ENCODE data around the gene BZW2. TPM values are rescaled to one million over a fixed set of nuclear protein-coding genes. Genes with fewer than 3 reads are reported as not detected.

BZW2 gene
- total RNA-seq, 1 donor from 2014 or later, result 61.4 TPM

GRCh38 chr7:16647435-16647960 is 1.5 kb downstream of the BZW2 start:
- no peak for DNase-seq (ENCODE audit: extremely low spot score in 2 of 2)
- no peaks in the 10 kb centered on the region for H3K9me3 ChIP-seq
- no peaks in the 10 kb centered on the region for H3K36me3 ChIP-seq
- H3K27me3 ChIP-seq, result no peaks in the 10 kb centered on the region
- peak overlapping the region; percentile 93 for H3K27ac ChIP-seq
- peak overlapping the region; percentile 71 to 95 for H3K4me3 ChIP-seq
- intact Hi-C loops (cut with DNase I), result no loop called here
- TF ChIP-seq POLR2AphosphoS5 (IDR thresholded peaks at IDR 0.05; ENCODE audit: insufficient read depth in 1 of 2, low read depth in 1 of 2) (no peak), POLR2A (IDR thresholded peaks at IDR 0.05) (no peak), CTCF (IDR thresholded peaks at IDR 0.05) (no peak)
- peaks cover 73% of the 10 kb centered on the region for H3K4me1 ChIP-seq

GRCh38 chr7:16648551-16648950 is 2.6 kb downstream of the BZW2 start:
- no peak overlapping the region for H3K4me3 ChIP-seq
- no peak overlapping the region for H3K27ac ChIP-seq
- no peaks in the 10 kb centered on the region for H3K36me3 ChIP-seq
- intact Hi-C loops (cut with DNase I), result no loop called here
- TF ChIP-seq CTCF (IDR thresholded peaks at IDR 0.05) (no peak), POLR2AphosphoS5 (IDR thresholded peaks at IDR 0.05; ENCODE audit: insufficient read depth in 1 of 2, low read depth in 1 of 2) (no peak), POLR2A (IDR thresholded peaks at IDR 0.05) (no peak)
- no peaks in the 10 kb centered on the region for H3K27me3 ChIP-seq
- DNase-seq (ENCODE audit: extremely low spot score in 2 of 2), result no peak
- peaks cover 73% of the 10 kb centered on the region for H3K4me1 ChIP-seq
- H3K9me3 ChIP-seq, result no peaks in the 10 kb centered on the region

DNA sequence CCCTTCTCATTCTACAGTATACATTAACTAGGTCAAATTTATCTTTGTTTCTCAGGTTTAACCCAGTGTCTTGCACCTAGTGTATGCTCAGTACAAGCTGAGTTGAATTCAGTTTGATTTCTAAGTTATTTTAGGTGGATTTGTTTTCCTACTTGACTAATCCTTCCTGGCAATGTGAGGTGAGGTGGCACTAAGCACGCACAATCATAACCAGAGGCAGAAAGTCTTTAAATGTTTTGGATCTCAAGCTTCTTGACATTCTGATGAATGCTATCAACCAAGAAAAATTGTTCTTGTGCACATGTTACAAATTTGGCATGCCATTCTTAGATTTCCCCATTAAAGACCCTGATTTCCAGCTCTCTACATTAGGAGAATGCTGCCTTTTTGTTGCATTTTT is 3.2 kb downstream of the BZW2 start:
- TF ChIP-seq POLR2AphosphoS5 (IDR thresholded peaks at IDR 0.05; ENCODE audit: insufficient read depth in 1 of 2, low read depth in 1 of 2), result no peak
- TF ChIP-seq POLR2A (IDR thresholded peaks at IDR 0.05), result no peak
- no peak for TF ChIP-seq CTCF (IDR thresholded peaks at IDR 0.05)
- Histone ChIP-seq H3K9me3 (no peaks in the 10 kb centered on the region), H3K4me1 (peaks cover 67% of the 10 kb centered on the region), H3K4me3 (no peak overlapping the region), H3K27me3 (no peaks in the 10 kb centered on the region), H3K27ac (no peak overlapping the region), H3K36me3 (no peaks in the 10 kb centered on the region)
- DNase-seq (ENCODE audit: extremely low spot score in 2 of 2), result no peak
- intact Hi-C loops (cut with DNase I), result no loop called here

DNA sequence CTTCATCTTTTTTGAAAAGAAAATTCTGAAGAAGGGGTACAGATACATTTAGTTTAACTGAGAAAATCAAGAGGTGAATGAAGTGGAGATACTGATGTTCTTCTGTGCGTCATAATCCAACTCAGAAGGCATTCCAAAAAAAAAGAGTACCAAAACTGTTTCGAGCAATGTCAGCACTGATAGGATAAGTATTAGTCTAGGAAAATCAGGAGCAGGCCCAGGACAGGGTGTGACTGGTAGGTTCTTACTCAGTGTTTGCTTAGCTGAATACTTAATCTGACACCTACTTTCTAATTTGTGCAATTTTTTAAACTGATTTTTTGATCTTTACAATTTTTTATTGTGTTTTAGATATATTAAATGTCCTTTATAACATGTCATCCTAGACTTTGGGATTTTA is 4.3 kb downstream of the BZW2 start:
- Histone ChIP-seq H3K36me3 (no peaks in the 10 kb centered on the region), H3K27me3 (no peaks in the 10 kb centered on the region), H3K4me1 (peaks cover 63% of the 10 kb centered on the region), H3K9me3 (no peaks in the 10 kb centered on the region), H3K4me3 (no peak overlapping the region), H3K27ac (no peak overlapping the region)
- TF ChIP-seq POLR2AphosphoS5 (IDR thresholded peaks at IDR 0.05; ENCODE audit: insufficient read depth in 1 of 2, low read depth in 1 of 2), result no peak
- no peak for TF ChIP-seq POLR2A (IDR thresholded peaks at IDR 0.05)
- TF ChIP-seq CTCF (IDR thresholded peaks at IDR 0.05), result no peak
- DNase-seq (ENCODE audit: extremely low spot score in 2 of 2), result no peak
- intact Hi-C loops (cut with DNase I), result no loop called here

DNA sequence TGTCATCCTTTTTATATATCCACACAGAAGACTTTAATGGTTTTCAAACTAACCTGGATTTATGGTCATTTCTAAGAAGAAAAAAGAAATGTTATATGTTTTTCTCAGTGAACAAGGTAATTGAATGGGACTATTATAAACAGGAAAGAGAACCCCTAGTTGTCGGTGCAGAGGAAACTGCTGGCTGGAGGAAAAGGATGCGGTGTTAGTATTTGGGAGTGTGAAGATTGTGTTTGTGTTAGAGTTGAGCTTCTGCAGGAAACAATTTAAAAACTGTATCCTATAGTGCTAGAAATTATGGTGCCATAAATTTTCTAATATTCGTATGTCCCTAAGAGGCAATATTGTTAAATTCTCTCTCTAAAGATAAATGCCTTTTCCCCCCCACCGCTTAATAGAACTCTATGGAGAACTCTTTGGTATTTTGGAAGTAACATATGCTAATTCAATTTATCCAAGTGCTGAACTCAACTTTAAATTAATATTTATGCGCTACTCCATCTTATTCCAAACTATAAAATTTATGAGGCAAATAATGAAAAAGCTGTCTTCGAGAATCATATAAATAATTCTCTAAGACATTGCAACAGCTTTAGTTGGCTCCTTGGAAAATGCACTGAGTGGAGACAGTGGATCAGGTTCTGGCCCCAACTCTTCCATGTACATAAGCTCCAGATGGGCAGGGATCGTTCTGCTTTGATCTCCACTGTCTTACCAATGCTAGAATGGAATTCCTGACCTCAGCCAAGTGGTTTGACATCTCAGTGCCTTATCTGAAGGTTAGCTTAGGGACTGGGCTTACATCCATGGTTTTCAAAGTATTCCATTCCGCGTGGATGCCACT is 5.6 kb downstream of the BZW2 start:
- Histone ChIP-seq H3K27ac (no peak overlapping the region), H3K9me3 (no peaks in the 10 kb centered on the region), H3K4me1 (peaks cover 63% of the 10 kb centered on the region), H3K27me3 (no peaks in the 10 kb centered on the region), H3K4me3 (no peak overlapping the region), H3K36me3 (no peaks in the 10 kb centered on the region)
- intact Hi-C loops (cut with DNase I), result no loop called here
- no peak for DNase-seq (ENCODE audit: extremely low spot score in 2 of 2)
- TF ChIP-seq CTCF (IDR thresholded peaks at IDR 0.05) (no peak), POLR2A (IDR thresholded peaks at IDR 0.05) (no peak), POLR2AphosphoS5 (IDR thresholded peaks at IDR 0.05; ENCODE audit: insufficient read depth in 1 of 2, low read depth in 1 of 2) (no peak)

All from vagina (tissue), 2 donors.